Smooth muscle cell (in vitro differentiated cells): Measurements from ENCODE around the gene GARIN1A. TPM values are rescaled to one million over a fixed set of nuclear protein-coding genes. Genes with fewer than 3 reads are reported as not detected.
"Not testable (repeated sequence)": the region's sequence is repeated elsewhere in the genome, so short reads cannot be mapped to it uniquely, and the experiment has no call there.

Experiments used
- DNase-seq: peaks from one replicate; lab custom pipeline; 2025; ENCODE audit not compliant: unreplicated experiment; lab: John Stamatoyannopoulos, UW
- H2AFZ ChIP-seq: fragments of 200-600 bp; sonication (generic); 2 replicates; pipeline ENCODE4 v1.6.0; 2016; ENCODE audit warnings: antibody characterized with exemption, low read depth, mild to moderate bottlenecking
- H3F3A ChIP-seq: fragments of 200-600 bp; sonication (generic); 2 replicates; pipeline ENCODE4 v1.6.0; 2017; ENCODE audit warnings: antibody characterized with exemption, low read depth
- H3K27ac ChIP-seq: fragments of 200-600 bp; sonication (generic); 2 replicates; pipeline ENCODE4 v1.5.1; 2016; ENCODE audit warnings: low read depth, mild to moderate bottlenecking
- H3K27me3 ChIP-seq: fragments of 200-600 bp; sonication (generic); 2 replicates; pipeline ENCODE4 v1.6.1; 2016; ENCODE audit warnings: low read depth, mild to moderate bottlenecking
- H3K36me3 ChIP-seq: fragments of 200-600 bp; sonication (generic); 2 replicates; pipeline ENCODE4 v1.5.1; 2016; ENCODE audit warnings: low read depth
- H3K4me1 ChIP-seq: fragments of 200-600 bp; sonication (generic); 2 replicates; pipeline ENCODE4 v1.5.1; 2016; ENCODE audit warnings: low read depth
- H3K4me2 ChIP-seq: fragments of 200-600 bp; sonication (generic); 2 replicates; pipeline ENCODE4 v1.6.0; 2016; ENCODE audit warnings: mild to moderate bottlenecking
- H3K4me3 ChIP-seq: fragments of 200-600 bp; sonication (generic); 2 replicates; pipeline ENCODE4 v1.5.1; 2016; ENCODE audit warnings: mild to moderate bottlenecking
- H3K79me2 ChIP-seq: fragments of 200-600 bp; sonication (generic); 2 replicates; pipeline ENCODE4 v1.6.0; 2016; ENCODE audit warnings: low read depth, mild to moderate bottlenecking
- H3K9ac ChIP-seq: fragments of 200-600 bp; sonication (generic); 2 replicates; pipeline ENCODE4 v1.6.0; 2016; ENCODE audit warnings: low read depth
- H3K9me3 ChIP-seq: fragments of 200-600 bp; sonication (generic); replicated peaks from 2 replicates; pipeline ENCODE4 v1.5.1; 2016; ENCODE audit warnings: low read depth
- H4K20me1 ChIP-seq: fragments of 200-600 bp; sonication (generic); 2 replicates; pipeline ENCODE4 v1.6.0; 2016; ENCODE audit warnings: low read depth
- CTCF ChIP-seq: fragments of 200-600 bp; sonication (generic); IDR thresholded peaks from 2 replicates; pipeline ENCODE4 v1.5.1; 2017; ENCODE audit warnings: borderline replicate concordance, mild to moderate bottlenecking, antibody characterized with exemption; ENCODE audit not compliant: insufficient read depth, poor library complexity, severe bottlenecking
- WGBS: methylation state at CpG from one replicate; pipeline ENCODE4 v1.1.7; 2016; ENCODE audit warnings: low lambda C conversion rate; 5-methylcytosine and 5-hydroxymethylcytosine counted together
- polyA plus RNA-seq: library from polyadenylated mRNA; unstranded; fragments of >200 nt; fragmentation: Nextera tagmentation; extraction: Ambion mirVana; gene quantifications from 2 replicates; pipeline ENCODE4 v1.2.1, GENCODE V29; 2016
- total RNA-seq: library from RNA; depleted of rRNA; stranded (reverse); fragments of >200 nt; gene quantifications from 2 replicates; pipeline ENCODE4 v1.2.3, GENCODE V29; 2014

GARIN1A gene
- total RNA-seq (0.49 and 1.2 TPM in 2 replicates), polyA plus RNA-seq (0.46 and 0.60 TPM in 2 replicates)

GRCh38 chr7:128671992-128672391 lies at the start of gene GARIN1A:
GARIN1A (plus strand) TSS chr7:128672292; CDS start chr7:128672398, 106 bp downstream.
- Histone ChIP-seq H3K79me2 (no peaks in the 10 kb centered on the region), H3K4me2 (no peak within 1 kb of the TSS), H3K4me3 (no peak within 1 kb of the TSS), H3F3A (no peaks in the 10 kb centered on the region), H2AFZ (no peak within 1 kb of the TSS), H3K9ac (no peak within 1 kb of the TSS), H3K4me1 (no peaks in the 10 kb centered on the region), H3K27me3 (no peaks in the 10 kb centered on the region), H3K9me3 (no peaks in the 10 kb centered on the region), H3K27ac (no peak within 1 kb of the TSS), H4K20me1 (no peaks in the 10 kb centered on the region), H3K36me3 (no peaks in the 10 kb centered on the region)
- TF ChIP-seq CTCF, result no peak
- WGBS, result 98% methylated on average over 4 of the region's 4 CpGs
- no peak for DNase-seq

DNA sequence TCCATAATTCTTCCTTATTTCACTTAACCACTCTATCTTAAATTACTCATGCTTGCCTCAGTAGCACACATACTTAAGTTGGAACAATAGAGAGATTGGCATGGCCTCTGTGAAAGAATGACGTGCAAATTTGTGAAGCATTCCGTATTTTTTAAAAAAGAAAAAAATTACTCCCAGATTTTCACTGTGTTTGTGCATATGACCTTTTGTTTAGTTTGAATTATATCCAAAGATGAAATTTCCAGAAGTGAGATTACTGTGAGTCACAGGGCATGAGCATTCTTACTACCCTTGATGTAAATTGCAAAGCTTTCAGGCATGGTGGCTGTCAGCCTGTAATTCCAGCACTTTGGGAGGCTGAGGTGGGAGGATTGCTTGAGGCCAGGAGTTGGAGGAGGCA lies 45.0 kb upstream of the GARIN1A start:
- not testable (repeated sequence) for H3K4me3 ChIP-seq, H3K9ac ChIP-seq, H3K36me3 ChIP-seq, H3K27ac ChIP-seq, H4K20me1 ChIP-seq, H3K4me2 ChIP-seq, H3F3A ChIP-seq, H2AFZ ChIP-seq, H3K27me3 ChIP-seq, H3K79me2 ChIP-seq, DNase-seq, H3K4me1 ChIP-seq, H3K9me3 ChIP-seq
- 95% methylated on average over 2 of the region's 2 CpGs for WGBS

GRCh38 chr7:128633915-128634314 lies 38.2 kb upstream of the GARIN1A start:
- H3K4me3 ChIP-seq, H3K27me3 ChIP-seq, H3F3A ChIP-seq, H2AFZ ChIP-seq, H3K4me2 ChIP-seq, H3K79me2 ChIP-seq, H3K4me1 ChIP-seq, H3K27ac ChIP-seq, H3K9ac ChIP-seq, H3K9me3 ChIP-seq, DNase-seq, H3K36me3 ChIP-seq: not testable (repeated sequence)
- peaks cover 11% of the 10 kb centered on the region for H4K20me1 ChIP-seq
- WGBS, result 95% methylated on average over 3 of the region's 3 CpGs

DNA sequence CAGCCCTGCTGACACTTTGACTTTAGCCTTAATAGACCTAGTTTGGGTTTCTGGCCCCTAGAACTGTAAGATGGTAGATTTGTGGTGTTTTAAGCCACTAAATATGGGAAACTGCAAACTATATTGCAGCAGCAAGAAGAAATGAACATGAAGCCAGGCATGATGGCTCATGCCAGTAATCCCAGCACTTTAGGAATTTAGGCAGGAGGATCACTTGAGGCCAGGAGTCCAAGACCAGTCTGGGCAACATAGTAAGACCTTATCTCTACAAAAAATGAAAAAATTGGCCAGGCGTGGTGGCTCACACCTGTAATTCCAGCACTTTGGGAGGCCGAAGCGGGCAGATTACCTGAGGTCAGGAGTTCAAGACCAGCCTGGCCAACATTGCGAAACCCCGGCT lies 26.9 kb upstream of the GARIN1A start:
- H3K9me3 ChIP-seq, H2AFZ ChIP-seq, H3K27ac ChIP-seq, H4K20me1 ChIP-seq, H3K79me2 ChIP-seq, H3F3A ChIP-seq, DNase-seq, H3K4me1 ChIP-seq, H3K4me3 ChIP-seq, H3K4me2 ChIP-seq, H3K36me3 ChIP-seq, H3K9ac ChIP-seq, H3K27me3 ChIP-seq: not testable (repeated sequence)
- WGBS, result 97% methylated on average over 5 of the region's 5 CpGs

- H3F3A ChIP-seq, H3K27me3 ChIP-seq, H2AFZ ChIP-seq, H4K20me1 ChIP-seq, H3K4me1 ChIP-seq, H3K9ac ChIP-seq, H3K36me3 ChIP-seq, DNase-seq, H3K4me3 ChIP-seq, H3K9me3 ChIP-seq, H3K4me2 ChIP-seq, H3K27ac ChIP-seq, H3K79me2 ChIP-seq: not testable (repeated sequence)
- 98% methylated on average over 4 of the region's 4 CpGs for WGBS
Observed at GRCh38 chr7:128645844-128646243, 26.2 kb upstream of the GARIN1A start.

DNA sequence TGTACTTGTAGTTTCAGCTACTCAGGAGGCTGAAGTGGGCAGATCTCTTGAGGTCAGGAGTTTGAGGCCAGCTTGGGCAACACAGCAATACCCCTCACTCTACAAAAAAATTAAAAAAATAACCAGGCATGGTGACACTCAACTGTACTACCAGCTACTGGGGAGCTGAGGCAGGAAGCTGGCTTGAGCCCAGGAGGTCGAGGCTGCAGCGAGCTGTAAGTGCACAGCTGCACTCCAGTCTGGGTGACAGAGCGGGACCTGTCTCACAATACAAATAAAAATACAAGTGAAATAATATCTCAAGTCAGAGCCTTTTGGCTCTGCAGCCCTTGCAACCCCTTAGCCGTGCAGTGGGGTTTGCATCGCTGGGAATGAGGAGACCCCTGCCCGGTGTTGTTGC lies 25.2 kb upstream of the GARIN1A start:
- not testable (repeated sequence) for H3K9ac ChIP-seq, H3K79me2 ChIP-seq, H3K27ac ChIP-seq, H3F3A ChIP-seq, H3K4me1 ChIP-seq, H4K20me1 ChIP-seq, H3K9me3 ChIP-seq, H3K27me3 ChIP-seq, DNase-seq, H3K4me2 ChIP-seq, H3K36me3 ChIP-seq, H3K4me3 ChIP-seq, H2AFZ ChIP-seq
- 98% methylated on average over 6 of the region's 6 CpGs for WGBS

GRCh38 chr7:128651096-128651495 lies 21.0 kb upstream of the GARIN1A start:
- H4K20me1 ChIP-seq, H3K9ac ChIP-seq, H3K36me3 ChIP-seq, H3K9me3 ChIP-seq, H3K27ac ChIP-seq, H3K4me1 ChIP-seq, DNase-seq, H3K4me3 ChIP-seq, H2AFZ ChIP-seq, H3K79me2 ChIP-seq, H3K27me3 ChIP-seq, H3F3A ChIP-seq, H3K4me2 ChIP-seq: not testable (repeated sequence)
- 92% methylated on average over 6 of the region's 6 CpGs for WGBS

DNA sequence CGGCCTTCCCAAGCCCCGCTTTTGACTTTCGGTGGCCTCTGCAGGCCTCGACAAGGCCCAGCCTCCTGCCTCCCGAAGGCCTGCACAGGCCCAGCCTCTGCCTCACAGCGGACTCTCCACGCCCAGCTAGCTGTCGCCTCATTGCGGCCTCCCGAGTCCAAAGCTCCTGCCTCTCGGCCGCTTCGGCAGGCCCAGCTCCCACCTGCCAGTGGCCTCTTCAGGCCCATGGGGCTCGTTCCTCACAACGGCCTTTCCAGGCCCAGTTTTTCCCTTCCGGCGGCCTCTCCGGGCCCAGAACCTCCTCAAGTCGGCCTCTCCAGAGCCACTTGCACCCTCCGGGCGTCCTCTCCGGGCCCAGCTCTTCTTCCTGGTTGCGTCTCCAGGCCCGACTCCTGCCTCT lies 19.5 kb upstream of the GARIN1A start:
- H3K36me3 ChIP-seq, H3K9me3 ChIP-seq, H3K27me3 ChIP-seq, H3K9ac ChIP-seq, H3K4me1 ChIP-seq, H3K4me2 ChIP-seq, H3F3A ChIP-seq, H3K4me3 ChIP-seq, H4K20me1 ChIP-seq, H3K79me2 ChIP-seq, H3K27ac ChIP-seq, DNase-seq, H2AFZ ChIP-seq: not testable (repeated sequence)
- WGBS, result over 99% methylated on average over 19 of the region's 24 CpGs
